Muscle of arm (tissue), 12 donors: ENCODE data around the gene CCDC68. TPM values are rescaled to one million over a fixed set of nuclear protein-coding genes. Genes with fewer than 3 reads are reported as not detected.
"Not testable (repeated sequence)": the region's sequence is repeated elsewhere in the genome, so short reads cannot be mapped to it uniquely, and the experiment has no call there.

Experiments used
- DNase-seq: peaks from one replicate; pipeline ENCODE4 v3.0.0-alpha.2; 2013
- polyA plus RNA-seq, 12 donors: library from polyadenylated mRNA; unstranded; fragments of 120-200 nt; gene quantifications; one replicate each; pipeline ENCODE4 v1.2.1, GENCODE V29; 2013; ENCODE audit not compliant: insufficient read length in 12 of 12

CCDC68 gene
- polyA plus RNA-seq, 12 donors = 0.28 to 18.0 (median 1.2) TPM; not detected in 1

DNA sequence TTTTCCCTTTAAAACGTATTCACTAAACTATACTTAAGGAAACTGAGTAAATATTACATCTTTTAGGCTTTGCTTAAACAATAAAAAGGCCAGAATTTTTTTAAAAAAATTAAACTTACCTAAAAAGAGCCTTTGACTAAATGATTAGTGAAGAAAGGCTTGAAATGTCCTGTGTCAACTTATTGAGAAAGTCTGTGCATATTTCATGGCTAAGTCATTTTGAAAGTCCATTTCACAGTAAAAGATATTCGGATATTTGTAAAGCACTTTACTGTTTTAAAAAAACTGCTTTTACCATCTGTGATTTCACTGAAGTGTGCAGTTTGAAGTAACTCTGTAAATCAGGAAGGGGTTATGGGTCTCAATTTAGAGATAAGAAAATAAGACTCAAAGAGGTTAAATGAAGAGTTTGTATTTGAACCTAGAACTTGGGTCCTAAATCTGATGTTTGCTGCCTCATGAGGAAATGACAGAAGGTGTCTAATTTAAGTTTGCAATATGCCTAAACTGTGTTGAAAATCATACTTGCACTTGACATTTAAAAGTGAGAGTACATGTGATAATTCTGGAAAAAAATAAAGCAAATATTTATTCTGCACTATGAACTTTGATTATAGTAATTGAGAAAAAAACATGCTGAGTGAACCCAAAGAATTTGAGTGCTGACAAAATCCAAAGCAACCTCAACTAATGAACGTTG lies 80.5 kb downstream of the CCDC68 start:
- no peak for DNase-seq

DNA sequence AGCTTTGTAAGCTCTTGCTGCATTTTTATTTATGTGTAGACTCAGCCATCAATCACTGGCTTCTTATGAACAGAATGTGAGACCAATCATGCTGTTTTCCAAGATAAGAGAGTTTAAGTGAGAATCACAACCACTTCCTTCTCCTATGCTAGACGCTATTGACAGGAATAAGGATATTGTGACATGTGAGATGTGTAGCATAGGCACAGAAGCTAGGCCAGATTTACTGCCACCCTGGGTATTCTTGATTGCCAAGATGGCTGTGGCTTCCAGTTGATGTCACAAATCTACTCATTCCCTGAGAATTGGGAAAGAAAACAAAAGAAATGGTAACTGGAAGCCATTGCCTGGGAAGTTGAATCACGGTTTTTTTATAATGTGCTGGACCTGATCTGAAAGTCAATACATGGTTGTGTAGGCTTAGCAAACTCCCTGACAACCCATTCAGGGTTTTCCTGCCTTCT lies 81.1 kb downstream of the CCDC68 start:
- DNase-seq = no peak

DNA sequence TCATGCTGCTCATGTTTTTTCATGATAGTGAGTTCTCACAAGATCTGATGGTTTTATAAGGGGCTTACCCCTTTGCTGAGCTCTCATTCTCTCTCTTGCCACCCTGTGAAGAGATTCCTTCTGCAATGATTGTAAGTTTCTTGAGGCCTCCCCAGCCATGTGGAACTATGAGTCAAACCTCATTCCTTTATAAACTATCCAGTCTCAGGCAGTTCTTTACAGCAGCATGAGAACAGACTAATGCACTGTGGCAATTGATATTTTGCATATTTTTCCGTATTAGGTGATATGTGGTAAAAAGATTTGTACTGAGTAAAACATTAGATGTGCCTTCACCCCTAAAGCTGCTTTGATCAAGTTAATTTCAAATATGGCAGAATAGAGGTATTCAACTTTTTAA lies 82.2 kb downstream of the CCDC68 start:
- DNase-seq = no peak

DNA sequence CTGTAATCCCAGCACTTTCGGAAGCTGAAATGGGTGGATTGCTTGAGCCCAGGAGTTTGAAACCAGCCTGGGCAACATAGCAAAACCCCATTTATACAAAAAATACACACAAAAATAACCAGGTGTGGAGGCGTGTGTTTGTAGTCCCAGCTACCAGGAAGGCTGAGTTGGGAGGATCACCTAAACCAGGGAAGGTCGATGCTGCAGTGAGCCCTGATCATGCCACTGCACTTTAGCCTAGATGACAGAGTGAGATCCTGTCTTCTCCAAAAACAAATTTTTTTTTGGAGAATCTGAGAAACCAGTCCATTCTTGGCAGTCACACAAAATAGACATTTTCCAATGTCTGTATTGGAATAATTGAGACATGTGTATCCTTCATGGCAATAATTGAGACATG lies 84.2 kb downstream of the CCDC68 start:
- no peak for DNase-seq

DNA sequence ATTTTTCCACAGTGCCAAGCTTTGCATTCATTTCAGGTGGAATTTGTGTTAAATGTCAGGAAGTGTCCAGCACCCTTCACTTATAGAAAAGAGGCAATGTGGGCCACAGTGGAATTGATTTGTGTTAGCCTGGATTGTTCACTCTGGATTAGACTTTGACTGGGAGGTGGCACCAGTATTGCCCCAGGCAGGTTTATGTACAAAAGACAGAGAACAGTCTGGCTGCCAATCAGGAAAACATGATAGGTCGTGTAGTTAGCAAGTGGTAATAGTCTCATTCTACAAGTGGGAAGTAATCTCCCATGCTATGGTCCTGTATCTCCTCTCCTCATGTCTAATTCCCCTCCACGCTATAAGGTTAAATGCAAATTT lies 85.4 kb downstream of the CCDC68 start:
- DNase-seq = no peak

DNA sequence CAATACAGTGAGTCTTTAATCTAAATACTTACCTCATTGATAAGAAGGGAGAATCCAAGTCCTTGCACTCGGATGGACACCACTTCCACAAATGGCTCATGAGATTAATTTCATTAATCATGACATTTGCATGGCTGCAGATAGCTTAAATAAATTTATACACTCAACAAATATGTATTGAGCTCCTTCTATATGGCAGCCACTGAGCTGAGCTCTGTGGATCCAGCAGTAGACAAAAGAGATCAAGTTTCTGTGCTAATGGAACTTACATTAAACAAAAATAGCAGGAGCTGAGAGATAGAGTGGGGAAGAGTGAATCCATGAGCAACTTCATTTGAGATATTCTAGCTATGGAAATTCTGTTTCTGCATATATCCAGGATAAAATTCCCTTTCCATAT lies 86.6 kb downstream of the CCDC68 start:
- no peak for DNase-seq

DNA sequence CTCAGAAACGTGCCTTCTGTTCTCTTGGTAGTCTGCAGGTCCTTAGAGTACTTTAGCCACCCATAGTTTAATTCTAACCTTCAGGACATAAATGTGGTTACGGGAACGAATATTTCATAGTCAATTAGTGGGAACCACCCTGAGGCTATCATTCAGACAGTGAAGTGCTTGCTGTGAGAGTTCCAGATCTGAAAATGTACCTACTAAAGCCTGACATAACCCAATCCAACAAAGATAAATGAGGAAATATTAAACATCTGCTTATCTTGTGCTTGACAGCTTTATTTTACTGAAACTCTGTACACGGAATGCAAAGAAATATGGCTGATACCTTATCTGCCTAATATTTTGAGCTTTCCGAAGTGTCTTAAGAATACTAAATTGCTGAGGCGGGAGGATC lies 88.0 kb downstream of the CCDC68 start:
- no peak for DNase-seq

DNA sequence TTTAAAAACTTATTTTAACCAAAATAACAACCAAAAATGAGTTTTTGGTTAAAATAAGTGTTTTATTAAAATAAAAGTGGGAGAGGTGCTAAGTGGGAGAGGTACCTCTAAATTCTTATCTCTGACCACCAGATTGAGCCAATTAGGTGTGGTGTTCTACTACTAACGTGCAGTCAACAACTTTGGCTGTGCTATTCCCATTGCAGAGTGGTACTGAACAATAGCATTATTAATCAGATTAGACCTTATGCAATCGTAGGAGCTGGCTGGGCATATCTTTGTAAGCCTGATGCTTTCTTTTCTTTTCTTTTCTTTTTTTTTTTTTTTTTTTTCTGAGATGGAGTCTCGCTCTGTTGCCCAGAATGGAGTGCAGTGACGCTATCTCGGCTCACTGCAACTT lies 92.1 kb downstream of the CCDC68 start:
- no peak for DNase-seq

DNA sequence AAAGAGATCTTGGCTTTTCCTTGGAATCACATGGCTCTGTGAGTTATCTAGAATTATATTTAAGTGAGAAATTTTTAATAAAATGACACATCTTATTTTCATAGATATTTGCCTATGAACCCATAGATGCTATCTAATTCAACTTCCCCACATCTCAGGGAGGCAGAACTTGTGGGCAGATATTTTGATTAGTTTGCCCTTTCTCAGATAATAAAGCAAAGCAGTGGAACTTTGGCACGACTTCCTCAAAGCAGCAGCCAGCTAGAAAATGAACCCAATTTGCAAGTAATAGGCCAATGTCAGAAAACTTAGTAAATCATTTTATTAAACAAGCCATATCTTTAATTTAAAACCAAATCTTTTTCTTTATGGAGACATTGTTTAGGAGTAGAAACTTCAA lies 98.3 kb downstream of the CCDC68 start:
- DNase-seq = no peak

DNA sequence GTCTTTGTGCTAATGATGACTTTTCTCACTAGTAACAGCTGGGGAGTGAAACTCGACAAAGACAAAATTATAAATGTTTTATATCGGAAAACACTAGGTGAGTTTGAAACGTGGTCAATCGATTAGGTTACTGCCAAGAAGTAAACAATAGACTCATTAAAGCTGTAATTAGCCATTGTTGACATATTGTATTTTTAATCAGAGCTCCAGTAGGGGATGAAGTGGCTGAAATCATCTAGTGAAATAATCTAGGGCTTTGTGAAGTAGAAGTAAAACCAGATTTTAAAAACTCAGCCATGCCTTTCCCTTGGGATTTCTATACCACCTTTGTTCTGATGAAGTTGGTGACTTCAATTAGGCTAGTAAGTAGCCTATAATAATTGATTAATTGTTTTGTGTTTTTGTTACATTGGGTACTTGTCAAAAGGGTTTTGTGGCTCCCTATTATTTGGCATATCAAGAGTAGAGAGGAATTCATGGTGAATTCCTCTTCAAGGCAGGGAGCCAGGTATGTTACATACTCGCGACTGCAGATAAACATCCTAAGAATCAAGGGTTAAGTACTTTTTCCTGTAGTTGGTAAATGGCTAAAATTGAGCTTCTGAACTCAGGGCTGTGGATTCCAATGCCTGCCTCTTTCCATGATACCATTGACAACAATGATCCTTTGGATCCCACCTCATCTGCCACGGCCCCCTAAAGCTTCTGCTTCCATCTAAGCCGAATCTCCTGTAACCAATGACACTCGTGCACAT lies 99.4 kb downstream of the CCDC68 start:
- no peak for DNase-seq

DNA sequence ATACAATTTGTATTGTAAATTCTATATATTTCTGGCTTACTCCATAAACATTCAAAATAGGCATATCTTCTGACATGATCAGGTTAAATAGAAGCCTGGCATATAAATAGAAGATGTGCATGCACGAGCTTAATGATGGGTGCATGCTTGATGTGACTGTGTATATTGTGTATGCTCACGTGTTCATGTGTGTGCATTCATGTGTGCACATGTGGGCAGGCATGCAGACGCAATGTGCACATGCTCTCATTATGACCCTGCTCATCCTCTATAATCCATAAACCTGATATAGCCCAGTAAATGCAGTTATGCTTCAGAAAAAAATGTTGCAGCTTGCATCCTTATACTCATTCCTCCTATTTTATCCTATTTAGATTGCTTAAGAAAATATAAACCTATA lies 101.8 kb downstream of the CCDC68 start:
- DNase-seq = no peak

DNA sequence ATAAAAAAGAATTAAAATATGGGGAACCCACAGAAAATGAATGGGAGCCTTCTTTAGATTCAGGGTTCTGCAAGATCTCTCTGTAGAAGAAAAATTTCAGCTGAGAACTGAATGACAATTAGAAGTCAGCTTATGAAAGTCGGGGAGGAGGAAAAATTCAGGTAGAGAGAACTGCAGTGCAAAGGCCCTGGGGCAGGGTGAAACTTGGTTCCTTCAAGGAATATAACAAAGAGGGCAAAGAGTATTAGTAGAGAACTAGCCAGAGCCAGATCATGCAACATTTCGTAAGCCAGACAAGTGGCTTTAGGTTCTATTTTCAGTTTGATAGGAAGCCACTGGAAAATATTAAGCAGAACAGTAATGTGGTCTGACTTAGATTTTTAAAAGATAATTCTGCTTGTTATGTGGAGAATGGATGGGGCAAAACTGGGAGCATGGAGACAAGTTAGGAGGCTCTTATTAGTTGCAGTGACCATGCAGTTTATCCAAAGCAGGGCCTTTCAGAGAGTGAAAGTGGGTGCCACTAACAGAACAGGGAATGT lies 103.1 kb downstream of the CCDC68 start:
- DNase-seq = no peak

DNA sequence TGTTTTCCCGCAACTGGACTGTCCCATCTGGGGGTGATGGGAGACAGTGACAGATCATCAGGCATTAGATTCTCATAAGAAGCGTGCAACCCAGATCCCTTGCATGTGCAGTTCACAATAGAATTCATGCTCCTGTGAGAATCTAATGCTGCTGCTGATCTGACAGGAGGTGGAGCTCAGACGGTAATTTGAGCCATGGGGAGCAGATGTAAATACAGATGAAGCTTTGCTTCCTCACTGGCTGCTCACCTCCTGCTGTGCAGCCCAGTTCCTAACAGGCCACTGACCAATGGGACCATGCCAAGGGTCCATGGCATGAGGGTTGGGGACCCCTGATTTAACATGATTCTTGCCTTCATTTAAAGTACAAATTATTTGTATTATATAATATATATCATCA lies 104.2 kb downstream of the CCDC68 start:
- DNase-seq = not testable (repeated sequence)

DNA sequence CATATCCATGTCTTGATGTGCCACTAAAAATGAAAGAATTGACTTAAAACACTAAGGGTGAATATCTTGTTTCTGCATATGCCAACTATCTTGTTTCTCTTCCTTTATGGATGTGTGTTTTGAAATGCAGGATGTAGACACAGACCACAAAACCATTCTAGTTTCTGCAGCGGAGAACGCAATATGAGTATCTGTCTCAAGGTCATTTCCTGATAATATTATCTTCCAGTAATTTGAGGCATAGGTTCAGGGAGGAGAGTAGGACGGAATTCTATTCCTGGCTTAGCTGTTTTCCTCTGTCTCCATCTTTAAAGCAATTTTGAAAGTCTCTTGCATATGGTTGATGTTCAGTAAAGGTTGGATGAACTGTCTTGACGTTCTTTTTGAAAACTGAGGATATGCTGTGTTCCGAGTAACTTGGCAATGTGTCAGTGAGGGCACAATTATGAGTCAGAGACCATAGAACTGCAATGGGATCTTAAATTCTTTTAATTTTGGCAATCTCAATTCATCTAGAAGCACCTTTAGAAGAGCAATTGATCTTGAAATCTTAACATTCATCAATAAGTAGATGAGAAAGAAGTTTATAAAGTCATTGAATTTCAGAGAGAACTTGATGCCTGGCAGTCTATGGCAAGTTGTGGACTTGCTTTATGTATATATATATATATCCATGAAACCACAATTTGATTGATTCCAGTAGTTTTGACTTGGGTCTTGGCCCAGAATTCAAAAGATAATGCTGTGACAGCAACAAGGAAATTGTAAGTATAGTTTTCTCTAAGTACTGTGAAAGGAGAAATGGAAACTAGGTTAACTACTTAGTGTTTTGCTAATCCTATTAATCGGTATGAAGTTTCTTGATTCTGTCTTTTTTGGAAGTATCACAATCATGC lies 106.2 kb downstream of the CCDC68 start:
- no peak for DNase-seq

Other genes with a start within 250 kb of the CCDC68 start
- 1 to 10 TPM in 5 of 12 donors, under 1 TPM in 6, not detected in 1; 0.22 to 3.7 (median 0.98) TPM for gene RAB27B, start 131.0 kb downstream of the CCDC68 start, polyA plus RNA-seq